DMS 273 (cell line): ENCODE data around the gene RNASE2.
"Not testable (repeated sequence)": the region's sequence is repeated elsewhere in the genome, so short reads cannot be mapped to it uniquely, and the experiment has no call there.

Experiments
- DNase-seq: peaks from one replicate; lab custom pipeline; 2025; ENCODE audit not compliant: unreplicated experiment; lab: John Stamatoyannopoulos, UW

Gene RNASE2

DNA sequence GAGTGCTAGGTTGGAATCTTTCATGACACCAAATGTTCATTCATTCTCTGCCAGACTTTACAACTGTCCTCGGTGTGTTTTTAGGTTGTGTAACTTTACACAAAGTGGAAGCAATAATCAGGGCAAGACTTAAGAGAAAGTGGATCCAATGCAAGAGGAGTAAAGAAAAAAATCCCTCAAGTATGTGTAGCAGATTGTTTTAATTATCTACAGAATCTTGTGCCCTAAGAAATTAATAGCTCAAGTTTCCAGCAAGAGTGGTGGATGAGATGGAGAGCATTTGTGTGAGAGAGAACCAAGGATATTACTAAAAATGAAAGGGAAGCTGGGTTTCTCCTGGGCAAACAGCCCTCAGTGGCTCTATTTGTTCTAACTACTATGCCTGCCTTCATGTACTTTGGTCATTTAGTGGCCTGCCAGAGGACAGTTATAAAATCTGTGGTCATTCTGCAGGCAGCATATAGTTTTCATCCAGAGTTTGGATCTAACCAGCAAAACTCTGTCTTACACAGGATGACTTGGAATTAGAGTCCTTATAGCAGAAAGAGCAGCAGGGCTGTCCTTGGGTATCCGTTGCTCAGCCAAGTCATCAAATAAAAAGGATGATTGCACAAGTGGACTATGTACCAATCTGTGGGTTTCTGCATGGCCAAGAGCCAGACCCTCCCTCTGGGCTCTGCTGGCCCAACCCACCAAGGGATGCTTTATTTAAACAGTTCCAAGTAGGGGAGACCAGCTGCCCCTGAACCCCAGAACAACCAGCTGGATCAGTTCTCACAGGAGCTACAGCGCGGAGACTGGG, at the start of gene RNASE2:
TSS of gene RNASE2 (plus strand) at position 752 of the 802 bp plus-strand sequence. CDS start 285 bp downstream, outside the sequence.
- DNase-seq: not testable (repeated sequence)

DNA sequence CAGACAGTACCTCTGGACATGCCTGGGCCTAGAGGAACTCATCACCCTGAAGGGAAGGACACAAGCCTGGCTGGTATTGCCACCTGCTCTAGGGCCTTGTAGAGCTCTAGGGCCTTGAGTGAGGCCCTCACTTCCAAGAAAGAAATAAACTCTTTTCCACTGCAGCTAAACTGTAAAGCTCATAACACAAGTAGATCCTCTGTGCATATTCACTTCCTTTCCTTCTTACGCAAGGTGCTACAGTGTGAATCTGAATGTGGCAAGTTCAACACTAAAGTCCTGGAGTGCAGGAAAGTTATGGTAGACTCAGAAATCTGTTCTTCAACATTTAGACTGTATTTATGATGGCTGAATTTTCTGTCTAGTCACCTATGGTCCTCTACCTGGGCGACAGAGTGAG, 49.6 kb upstream of the RNASE2 start:
- no peak for DNase-seq

DNA sequence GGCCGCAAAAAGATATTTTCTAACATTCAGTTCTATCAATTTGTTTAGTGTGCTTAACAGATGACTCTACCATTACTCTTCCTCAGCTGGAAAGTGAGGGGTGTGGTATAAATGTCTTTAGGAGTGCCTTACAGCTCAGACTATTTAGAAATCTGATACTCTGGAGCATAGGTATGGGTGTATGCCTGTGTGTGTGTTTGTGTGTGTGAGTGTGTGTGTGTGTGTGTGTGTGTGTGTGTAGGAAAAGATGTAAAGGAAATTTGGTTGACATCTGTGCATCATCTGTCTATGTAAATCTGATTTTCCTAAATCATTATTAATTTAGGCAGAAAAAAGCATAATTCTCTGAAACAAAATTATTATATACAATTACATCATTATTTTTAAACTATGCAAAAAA, 48.1 kb upstream of the RNASE2 start:
- DNase-seq: no peak

DNA sequence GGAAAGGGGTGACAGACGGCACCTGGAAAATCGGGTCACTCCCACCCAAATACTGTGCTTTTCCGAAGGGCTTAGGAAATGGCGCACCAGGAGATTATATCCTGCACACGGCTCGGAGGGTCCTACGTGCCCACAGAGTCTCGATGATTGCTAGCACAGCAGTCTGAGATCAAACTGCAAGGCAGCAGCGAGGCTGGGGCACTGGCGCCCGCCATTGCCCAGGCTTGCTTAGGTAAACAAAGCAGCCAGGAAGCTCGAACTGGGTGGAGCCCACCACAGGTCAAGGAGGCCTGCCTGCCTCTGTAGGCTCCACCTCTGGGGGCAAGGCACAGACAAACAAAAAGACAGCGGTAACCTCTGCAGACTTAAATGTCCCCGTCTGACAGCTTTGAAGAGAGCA, 44.5 kb upstream of the RNASE2 start:
- DNase-seq: not testable (repeated sequence)

DNA sequence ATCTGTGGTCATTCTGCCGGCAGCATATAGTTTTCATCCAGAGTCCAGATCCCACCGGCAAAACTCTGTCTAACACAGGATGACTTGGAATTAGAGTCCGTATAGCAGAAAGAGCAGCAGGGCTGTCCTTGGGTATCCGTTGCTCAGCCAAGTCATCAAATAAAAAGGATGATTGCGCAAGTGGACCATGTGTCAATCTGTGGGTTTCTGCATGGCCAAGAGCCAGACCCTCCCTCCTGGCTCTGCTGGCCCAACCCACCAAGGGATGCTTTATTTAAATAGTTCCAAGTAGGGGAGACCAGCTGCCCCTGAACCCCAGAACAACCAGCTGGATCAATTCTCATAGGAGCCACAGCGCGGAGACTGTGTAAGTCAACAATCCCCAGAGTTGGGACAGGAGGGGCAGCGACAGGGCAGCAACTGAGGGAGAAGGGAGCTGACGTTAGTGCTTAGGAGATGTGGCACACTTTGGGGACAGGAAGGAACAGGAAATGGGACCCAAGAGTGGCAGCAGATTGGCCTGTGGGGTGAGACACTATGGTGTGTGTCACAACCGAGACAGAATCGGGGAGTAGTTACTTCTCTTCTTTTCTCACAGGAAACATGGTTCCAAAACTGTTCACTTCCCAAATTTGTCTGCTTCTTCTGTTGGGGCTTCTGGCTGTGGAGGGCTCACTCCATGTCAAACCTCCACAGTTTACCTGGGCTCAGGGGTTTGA, 36.1 kb upstream of the RNASE2 start:
- not testable (repeated sequence) for DNase-seq

DNA sequence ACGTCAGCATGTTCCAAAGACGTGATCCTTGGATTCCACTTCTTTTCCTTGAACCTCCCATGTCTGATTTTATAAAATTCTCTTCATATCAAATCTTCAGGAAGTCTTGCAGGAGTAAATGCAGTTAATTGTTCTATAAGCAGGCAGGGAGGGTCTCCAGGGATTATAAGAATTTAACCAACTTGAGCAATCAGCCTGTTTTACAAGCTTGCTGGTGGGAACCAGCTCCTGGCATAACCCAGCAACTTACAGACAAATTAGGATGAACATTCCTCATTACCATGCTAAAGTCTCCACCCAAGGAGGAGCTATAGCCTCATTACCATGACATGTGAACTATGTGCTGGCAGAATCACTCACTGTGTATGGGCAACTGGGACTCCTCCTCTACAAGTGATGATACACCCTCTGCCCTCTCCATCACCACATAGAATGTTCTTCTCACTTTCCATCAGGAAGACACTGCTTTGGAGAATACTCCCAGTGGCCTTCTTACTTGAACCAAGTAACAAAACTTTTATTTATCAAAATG, 31.5 kb upstream of the RNASE2 start:
- DNase-seq: not testable (repeated sequence)

DNA sequence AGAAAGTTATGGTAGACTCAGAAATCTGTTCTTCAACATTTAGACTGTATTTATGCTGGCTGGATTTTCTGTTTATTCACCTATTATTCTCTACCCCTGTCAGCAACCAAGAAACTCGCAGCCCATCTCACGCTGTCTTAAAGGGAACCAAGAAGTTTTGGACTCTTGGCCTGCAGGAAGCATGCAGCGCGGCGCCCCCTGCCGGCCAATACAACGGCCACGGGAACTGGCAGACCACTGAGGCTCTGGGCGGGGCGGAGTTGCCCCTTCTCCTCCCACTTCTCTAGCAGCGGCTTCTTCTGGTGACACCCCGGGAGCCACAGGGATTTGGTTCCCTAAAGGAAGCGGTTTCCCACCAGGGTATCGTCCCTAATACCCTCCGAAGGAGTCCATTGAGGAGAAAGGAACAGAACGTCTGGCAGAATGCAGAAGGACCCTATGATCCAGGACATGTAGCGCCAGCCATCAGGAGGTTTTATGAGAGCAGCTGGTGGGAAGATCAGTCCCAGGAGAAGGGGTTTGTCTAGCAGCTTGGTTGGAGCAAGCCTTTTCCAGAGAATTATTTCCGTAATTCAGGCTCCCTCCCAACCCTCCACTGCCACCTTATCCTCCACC, 21.0 kb upstream of the RNASE2 start:
- peak; percentile 68 for DNase-seq

DNA sequence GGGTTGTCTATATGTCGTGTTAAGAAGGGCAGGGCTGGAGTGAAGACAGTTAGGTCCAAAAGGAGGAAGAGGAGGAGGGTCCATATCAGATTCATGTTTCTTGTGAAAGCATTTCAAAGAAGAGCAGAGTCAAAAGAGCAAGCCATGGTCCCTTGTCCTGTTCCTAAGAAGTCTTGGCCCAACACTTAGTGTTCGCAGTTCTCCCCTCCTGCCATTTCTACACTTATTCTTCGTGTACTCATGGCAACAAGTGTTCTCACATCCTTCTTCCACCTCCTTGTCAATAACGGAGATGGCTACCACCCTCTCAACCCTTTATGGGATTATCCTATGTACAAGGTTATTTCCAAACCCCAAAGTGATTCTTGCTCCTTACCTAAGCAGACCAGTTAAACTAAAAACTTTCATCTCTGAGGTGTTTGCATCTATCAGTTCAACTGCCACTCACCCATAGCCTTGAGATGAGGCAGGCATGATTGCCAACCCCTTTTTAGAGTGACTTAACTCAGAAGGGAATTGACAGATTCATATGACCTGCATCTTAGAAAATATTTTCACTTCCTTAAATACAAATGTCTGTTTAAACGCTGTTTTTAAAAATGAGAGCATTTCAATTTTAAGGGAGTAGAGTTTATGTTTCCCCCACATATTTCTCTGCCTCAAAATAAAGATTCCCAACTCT, 19.8 kb upstream of the RNASE2 start:
- no peak for DNase-seq

DNA sequence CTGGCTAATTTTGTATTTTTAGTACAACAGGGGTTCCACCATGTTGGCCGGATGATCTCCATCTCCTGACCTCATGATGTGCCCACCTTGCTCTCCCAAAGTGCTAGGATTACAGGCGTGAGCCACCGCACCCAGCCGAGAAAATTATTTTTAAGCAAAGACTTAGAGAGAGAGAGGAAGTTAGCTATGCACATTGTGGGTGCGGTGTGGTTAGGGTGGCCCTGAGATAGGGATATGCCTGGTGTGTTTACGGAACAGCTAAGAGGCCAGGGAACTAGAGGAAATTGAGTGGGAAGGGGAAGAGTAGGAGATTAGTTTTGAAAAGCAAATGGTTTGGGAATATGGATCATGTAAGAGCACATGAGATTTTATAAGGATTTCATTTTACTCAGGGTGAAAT, 10.1 kb upstream of the RNASE2 start:
- not testable (repeated sequence) for DNase-seq

DNA sequence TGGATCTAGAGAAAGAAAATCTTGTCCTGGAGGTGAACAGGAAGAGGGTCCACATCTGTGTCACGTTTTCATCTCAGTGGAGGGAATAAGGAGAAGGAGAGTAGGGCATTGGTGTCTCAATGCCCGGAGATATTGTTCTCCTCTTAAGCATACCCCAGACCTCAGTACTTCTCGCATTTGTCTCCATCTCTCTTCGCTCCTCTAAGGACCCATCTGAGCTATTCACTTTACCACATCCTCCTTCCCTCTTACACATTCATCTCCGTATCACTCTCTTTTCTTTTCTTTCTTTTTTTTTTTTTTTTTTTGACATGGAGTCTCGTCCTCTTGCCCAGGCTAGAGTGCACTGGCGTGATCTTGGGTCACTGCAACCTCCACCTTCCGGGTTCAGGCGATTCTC, 8.6 kb upstream of the RNASE2 start:
- DNase-seq: not testable (repeated sequence)

DNA sequence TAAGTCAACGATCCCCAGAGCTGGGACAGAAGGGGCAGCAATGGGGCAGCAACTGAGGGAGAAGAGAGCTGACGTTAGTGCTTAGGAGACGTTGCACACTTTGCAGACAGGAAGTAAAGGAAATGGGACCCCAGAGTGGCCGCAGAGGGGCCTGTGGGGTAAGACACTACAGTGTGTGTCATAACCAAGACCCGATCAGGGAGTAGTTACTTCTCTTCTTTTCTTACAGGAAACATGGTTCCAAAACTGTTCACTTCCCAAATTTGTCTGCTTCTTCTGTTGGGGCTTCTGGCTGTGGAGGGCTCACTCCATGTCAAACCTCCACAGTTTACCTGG, 219 bp downstream of the RNASE2 start:
- not testable (repeated sequence) for DNase-seq

DNA sequence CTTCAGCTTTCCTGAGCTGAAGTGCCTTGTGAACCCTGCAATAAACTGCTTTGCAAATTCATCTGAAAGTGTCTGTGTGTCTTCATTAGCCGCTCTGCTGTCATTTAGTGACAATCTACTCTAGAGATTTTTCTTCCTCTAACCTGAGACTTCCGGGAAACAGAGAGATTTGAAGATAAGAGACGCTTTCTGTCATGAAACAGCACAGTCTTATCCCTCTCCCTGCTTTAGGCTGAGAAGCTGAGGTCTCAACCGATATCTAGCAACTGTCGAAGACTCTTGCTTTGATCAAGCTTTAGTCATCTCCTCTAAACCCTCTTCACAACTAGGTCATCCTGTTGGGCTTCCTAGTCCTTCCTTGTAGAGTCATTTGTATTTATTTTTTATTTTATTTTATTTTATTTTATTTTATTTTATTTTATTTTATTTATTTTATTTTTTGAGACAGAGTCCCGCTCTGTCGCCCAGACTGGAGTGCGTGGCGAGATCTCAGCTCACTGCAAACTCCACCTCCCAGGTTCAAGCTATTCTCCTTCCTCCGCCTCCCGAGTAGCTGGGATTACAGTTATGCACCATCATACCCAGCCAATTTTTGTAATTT, 1.2 kb downstream of the RNASE2 start:
- no peak for DNase-seq

DNA sequence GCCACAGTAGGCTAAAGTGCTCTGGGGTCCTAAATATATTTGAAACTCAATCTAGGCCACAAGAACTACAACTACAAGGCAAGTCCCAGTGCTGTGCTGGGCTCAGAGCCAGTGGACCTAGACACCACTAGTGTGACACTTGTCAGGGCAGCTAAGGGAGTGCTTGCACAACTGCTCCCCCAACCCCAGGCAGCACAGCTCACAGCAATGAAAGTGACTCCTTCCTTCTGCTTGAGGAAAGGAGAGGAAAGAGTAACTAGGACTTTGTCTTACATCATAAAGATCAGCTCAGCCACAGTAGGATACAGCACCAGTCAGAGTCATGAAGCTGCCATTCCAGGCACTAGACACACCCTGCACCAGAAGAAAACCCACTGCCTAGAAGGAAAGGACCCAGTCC, 3.7 kb downstream of the RNASE2 start:
- not testable (repeated sequence) for DNase-seq

DNA sequence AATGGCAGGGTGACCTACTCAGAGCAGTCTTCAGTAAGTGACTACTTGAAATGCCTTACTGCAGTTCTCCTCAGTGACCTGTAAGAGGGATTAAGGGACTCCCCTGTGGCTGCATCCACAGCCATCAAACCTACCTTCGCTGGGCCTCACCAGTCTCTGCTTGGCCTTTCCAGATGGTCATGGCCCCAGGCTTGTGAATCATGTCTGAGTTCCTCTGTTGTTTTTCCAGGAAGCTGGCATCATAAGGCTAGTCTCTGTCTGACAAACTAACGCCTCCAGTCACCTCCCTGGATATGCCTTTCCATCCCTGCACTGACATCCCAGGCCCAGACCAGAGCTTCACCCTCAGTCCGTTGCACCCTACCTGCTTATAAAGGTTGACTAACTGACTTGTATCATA, 14.0 kb downstream of the RNASE2 start:
- DNase-seq: no peak

DNA sequence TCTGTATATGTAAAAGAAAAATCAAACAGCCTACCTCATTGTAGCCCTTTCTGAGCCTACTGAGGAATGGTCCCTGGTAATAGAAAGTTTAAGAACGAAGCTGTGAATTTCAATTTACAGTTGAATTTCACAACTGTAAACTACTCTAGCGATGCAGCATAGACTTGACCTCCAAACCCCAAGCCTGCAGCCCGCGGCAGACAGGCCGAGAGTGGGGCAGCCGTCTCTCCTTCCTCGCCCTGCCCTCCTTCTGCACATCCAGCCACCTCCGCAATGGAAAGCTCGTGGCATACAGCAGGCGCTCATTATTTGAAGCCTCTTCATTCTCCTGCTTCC, 15.3 kb downstream of the RNASE2 start:
- no peak for DNase-seq

DNA sequence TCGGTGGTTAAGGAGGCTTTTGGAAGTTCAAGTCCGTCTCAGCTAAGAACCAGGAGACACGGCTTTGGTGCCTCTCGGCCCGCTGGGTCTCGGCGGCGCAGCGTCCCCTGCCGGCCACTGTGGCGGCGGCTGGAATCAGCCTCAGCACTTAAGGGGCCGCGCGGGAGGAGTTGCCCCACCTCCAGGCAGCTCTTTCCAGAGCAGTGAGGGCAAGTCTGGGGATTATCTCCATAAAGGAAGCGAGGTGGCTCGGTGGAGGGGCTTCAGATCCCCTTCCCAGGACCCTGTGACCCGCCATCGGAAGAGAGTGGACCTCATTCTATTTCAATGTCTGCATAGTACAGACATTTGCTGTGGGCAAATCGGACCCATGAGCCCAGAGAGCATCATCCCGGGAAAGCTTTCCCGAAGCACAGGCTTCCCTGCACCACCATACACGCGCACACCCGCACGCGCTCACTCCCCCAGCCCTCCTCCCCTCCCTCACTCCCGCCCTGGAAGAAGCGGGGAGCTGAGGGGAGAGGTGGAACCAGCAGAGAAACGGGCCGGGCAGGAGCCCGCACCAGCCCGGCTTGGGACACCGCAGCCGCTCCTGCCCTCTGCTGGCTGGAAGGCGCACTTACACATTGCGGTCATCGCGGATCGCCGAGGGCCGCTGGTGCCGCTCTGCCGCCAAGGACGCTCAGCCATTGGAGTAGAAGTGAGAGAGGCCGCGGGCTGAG, 15.9 kb downstream of the RNASE2 start:
- peak; percentile 93 for DNase-seq

DNA sequence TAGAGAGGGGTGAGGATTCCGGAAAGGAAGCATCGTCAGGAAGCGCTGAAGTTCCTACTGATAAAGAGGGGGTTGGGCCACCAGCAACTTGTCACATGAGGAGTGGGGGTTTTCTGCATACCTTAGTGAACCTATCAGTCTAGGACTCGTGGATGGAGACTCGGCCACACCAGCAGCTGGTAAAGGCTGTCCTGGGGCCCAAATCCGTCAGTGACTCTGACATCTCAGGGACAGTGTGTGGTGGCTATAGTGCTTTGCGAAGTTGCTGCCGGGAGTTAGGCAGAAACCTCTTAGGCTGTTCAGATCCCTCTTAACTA, 16.4 kb downstream of the RNASE2 start:
- no peak for DNase-seq

DNA sequence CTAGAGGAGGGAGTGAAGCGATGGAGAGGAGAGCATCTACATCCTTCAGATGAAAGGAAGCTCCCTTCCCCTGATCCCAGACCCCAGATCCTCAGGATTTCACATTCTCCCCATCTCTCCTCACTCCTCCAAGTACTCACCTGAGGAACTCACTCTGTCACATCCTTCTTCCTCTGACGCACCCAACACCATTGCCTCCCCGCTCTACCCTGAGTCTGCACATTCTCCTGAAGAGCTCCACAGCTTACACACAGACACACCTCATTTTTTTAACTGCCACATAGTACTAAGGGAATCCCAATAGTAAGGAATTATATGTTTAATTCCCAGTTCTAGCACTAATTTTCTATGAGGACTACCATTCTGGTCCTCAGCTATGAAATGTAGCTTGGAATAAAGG, 18.2 kb downstream of the RNASE2 start:
- no peak for DNase-seq

DNA sequence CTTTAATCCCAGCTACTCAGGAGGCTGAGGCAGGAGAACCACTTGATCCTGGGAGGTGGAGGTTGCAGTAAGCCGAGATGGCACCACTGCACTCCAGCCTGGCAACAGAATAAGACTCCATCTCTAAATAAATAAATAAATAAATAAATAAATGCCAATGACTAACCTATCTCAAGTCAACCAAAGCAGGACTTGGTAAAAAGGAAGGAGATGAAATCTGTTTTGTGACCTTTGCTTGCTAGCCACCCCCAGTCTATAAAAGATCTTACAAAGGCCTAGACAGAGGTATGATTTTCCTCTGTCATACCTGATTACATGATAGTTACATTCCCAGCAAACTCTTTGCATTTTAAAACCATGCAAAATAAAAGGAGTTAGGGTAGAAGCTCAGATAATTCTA, 21.0 kb downstream of the RNASE2 start:
- no peak for DNase-seq

DNA sequence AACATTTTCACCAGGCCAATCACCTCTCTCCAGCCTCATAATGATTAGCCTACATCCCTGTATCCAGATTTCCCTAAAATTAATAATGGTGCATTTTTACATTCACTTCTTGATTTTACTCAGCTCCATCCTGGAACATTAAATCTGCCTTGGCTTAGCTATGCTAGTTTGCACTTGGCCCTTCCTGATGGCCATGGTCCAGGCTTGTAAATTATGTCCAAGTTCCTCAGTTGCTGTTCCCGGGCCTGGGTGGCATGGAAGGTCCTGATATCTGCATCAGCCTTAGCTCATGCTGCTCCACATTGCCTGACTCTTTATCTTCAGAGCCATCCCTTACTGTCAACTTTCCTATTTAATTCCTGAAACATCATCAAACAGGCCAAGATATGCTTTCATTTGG, 23.4 kb downstream of the RNASE2 start:
- no peak for DNase-seq

DNA sequence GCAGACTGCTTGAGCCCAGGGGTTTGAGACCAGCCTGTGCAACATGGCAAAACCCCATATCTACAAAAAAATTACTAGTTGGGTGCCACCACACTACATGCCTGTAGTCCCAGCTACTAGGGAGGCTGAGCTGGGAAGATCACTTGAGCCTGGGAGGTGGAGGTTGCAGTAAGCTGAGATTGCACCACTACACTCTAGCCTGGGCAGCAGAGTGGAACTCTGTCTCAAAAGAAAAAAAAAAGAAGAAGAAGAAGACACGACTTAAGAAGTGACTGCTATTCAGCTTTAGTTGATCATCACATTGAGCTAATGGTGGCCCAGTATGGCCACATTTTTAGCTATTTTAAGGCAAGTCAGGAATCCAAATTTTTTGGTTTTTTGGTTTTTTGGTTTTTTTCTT, 25.6 kb downstream of the RNASE2 start:
- DNase-seq: no peak
